GM19043 (cell line): ENCODE results near the gene RND2.
"Not testable (repeated sequence)": the region's sequence is repeated elsewhere in the genome, so short reads cannot be mapped to it uniquely, and the experiment has no call there.

Source experiments
- ATAC-seq: cut with Tn5 transposase; IDR thresholded peaks from one replicate; pipeline ENCODE4 v1.9.1; 2021; ENCODE audit warnings: low read depth; ENCODE audit not compliant: unreplicated experiment

Gene RND2

DNA sequence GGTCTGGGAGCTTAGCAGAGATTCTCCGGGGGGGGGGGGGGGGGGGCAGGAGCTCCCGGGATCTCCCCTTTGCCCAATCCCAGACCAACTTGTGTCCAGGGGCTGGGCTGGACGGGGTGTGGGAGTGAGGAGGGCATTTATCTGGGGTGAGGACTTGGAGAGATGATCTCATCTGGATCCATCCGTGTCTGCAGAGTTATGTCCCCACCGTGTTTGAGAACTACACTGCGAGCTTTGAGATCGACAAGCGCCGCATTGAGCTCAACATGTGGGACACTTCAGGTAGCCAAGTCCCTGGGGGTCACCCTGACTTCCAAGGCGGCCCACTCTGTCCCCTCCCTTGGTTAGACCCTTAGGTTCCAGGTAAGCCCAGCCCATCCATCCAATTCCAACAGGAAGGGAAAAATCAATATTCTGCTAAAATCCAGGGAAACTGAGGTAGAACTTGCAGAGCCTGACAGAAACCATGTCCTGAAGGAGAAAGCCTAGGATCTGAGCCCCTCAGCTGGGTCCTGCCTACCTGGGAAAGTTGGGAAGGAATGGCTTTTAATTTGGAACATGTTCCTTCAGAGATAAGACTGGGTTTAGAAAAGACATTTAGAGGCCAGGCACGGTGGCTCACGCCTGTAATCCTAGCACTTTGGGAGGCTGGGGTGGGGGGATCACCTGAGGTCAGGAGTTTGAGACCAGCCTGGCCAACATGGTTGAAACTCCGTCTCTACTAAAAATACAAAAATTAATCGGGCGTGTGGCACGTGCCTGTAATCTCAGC is 921 bp downstream of the RND2 start:
- ATAC-seq = no peak

DNA sequence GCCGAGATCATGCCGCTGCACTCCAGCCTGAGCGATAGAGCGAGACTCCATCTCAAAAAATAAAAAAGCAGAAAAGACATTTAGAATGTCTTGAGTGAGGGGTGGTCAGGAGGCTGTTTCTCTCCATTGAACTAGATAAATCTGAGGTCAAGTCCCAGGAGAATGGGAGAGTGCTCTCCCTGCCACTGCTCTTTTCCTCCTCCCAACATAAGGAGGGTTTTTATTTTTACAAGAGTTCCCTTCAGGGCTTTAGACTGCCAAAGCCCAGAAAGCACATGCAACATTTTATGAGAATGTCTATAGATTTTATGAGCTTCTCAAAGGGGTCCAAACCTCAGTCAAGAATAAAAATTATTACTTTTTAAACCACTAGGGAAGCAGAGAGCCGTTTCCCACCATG is 1.6 kb downstream of the RND2 start:
- no peak for ATAC-seq

DNA sequence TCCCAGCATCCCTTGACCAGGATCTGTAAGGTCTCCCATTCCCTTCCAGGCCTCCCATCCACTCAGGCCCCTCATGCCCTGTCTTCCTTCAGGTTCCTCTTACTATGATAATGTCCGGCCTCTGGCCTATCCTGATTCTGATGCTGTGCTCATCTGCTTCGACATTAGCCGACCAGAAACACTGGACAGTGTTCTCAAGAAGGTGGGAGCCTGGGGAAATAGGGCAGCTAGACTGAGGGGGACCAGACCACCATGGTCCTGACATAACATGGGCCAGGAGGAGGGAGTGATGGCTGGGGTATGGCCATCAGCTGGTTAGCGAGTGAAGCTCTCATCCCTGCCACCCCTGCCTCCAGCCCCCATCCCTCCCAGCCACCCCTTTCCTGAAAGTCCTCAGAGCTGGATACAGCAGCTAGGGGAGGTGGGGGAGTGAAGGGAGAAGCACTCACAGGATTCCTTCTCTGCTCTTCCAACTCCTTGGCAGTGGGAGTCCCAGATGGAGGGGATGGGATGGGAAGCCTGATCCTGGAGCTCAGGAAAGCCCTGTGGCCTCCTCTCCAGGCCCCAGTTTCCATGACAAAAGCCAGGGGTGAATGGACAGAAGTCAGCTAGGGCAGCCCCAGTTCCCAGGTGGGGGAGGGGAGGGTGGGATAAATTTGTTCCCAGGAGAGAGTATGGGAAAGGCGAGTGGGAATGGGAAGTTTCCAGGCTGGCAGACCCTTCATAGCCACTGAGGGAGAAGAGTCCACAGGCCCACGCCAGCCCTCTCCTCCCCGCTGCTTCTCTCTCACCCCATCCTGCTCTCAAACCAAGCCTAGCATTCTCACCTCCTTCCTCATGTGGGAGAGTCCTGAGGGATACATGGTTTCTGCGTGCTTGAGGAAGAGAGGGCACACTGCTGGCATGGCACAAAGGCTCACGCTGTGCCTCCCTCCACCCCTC is 2.3 kb downstream of the RND2 start:
- ATAC-seq = no peak

DNA sequence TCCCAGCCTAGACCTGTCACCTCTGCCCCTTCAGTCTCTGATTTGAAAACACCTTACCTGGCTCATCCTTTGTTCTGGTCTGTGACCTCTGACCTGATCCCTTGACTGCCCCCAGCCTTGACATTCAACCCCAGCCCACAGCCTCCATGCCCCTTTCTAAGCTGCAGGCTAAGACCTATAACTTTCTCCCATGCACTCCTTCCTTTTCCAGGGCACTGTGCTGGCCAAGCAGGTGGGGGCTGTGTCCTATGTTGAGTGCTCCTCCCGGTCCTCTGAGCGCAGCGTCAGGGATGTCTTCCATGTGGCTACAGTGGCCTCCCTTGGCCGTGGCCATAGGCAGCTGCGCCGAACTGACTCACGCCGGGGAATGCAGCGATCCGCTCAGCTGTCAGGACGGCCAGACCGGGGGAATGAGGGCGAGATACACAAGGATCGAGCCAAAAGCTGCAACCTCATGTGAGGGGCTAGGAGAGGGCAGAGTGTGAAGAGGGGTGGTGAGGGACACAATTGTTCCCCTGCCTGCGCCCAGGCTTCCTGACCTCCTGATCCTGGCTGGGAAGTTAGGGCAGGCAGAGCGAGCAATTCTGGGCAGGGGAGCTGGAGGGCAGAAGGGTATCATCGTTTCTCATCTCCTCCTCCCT is 3.3 kb downstream of the RND2 start:
- no peak for ATAC-seq

DNA sequence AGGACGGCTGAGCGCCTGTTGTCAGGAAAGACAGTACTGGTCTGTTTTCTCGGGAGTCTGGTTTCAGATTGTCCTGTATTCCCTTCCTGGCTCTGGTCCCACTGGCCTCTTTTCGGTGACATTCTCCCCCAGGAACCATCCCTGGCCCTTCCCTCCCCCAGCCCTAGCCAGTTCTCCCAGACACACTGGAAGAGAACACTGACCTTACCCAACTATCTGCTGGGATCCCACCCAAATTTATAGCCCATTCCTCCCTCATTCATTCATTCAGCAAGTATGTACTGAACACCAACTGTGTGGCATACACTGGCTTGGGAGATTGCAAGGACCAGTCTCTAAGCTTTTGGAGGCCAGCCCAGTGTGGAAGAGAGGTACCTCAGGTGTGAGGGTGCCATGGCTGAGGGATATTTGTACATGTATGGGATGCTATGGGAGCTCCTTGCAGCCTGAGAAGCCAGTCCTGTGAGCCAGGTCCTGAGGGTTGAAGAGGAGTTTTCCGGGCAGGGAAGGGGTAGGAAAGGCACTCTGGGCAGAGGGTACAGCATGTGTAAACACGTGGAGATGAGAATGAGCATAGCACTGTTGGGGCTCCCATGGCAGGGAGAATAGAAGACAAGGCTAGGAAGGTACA is 5.2 kb downstream of the RND2 start:
- ATAC-seq = no peak

DNA sequence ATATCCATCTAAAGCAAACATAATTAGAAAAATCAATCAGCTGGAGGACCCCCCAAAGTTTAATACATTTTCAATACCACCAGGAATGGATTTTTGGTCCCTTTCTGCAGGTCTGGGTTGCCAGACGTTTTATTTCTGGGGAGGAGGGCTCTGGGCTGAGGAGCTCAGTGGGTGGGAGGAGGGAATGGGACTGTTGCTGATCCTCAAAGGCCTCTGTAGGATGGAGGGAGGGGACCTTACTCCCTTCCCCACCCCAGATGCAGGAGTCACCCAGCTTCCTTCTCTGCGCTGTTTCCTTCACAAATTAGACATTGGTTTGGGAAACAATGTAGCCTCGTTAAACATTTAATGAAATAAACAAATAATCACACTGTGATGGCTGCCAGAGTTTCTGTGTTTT is 6.6 kb downstream of the RND2 start:
- no peak for ATAC-seq

DNA sequence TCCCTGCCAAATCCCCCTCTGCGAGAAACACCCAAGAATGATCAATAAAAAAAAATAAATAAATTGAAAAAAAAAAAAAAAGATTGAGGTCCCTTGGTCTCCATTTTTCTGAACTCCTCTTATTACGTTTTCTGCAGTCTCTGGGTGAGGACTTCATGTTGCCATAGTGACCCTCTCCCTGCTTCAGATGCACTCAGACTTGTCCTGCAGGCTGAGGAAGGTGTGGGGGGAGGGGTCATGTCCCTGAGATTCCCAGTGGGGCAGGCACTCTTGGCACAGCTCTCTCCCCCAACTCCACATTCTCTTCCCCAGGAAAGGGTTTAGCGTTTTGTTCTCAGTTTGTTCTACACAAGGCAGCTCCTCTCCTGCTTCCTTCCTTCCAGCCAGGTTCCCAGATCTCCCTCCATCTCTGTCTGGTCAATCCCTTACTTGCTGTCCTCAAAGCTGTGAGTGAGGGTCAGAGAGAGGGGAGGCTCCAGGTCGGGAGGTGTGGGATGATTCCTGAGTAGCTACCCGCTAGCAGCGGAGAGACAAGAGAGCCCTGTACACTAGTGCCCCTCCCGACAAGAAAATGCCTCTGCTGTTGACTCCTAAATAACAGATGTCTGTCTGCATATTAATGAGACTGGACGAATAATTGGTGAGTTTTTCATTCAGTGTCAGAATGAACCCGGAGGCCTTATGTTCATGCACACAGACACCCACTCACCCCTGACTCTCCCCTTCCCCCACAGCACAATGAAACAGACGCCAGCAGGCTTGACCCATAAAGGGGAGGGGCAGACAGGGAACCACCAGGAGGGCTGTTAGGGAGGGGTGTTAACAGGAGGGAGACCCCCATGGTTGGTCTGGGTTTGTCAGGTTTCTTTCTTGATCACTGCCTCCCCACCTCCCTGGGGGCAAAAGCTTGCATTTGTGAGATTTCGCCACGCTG is 9.2 kb downstream of the RND2 start:
- ATAC-seq = no peak

DNA sequence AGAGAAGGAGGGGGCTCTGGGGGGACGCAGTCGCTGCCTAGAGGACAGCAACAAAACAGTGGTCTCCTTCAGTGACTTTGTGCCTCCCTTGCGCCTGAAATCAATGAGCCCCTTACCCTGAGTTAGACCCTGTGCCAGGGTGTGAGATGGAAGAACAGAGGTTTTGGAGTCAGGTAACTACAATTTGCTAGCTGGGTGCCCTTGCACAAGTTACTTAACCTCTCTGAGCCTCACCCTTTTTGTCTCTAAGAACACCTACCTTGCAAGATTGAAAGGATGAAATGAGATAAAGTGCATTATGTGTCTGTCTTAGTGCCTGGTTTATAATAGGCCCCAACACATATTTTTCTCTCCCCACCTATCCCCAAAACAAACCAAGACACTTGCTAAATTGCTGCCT is 9.9 kb downstream of the RND2 start:
- ATAC-seq = no peak

DNA sequence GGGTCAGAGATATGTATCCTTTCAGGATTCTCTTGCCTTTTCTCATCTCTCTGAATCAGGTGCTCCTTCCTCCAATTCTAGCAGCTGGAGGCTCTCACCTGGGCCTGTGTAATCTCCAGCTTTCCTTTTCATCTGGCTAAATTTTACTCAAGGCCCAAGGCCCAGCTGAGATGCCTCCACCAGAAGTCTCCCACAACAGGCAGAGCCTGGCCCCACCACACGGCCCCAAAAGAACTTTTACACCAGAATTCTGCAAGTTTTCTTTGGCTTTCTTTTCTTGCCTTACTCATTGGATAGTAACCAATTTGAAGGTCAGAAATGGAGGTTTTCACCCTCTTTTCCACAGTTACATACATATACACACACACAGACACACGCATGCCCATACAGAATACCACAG is 14.6 kb downstream of the RND2 start:
- no peak for ATAC-seq

DNA sequence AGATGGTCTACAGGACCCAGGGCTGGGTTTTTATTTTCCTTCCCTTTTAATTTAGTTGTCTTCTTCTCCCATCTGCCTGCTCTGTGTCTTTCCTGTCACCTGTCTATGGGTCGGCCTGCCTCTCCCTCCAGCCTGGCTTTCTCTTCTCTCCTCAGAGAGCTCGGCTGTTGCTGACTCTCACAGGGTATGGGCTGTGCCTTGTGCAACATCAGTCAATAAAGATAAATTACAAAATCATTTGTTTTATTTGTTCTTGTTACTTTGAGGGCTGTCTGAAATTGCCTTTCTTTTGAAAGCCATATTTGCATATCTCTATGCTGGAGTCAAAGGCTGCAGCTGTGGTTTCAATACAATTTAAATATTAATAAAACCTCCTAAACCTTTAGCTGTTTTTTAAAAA is 15.6 kb downstream of the RND2 start:
- no peak for ATAC-seq

DNA sequence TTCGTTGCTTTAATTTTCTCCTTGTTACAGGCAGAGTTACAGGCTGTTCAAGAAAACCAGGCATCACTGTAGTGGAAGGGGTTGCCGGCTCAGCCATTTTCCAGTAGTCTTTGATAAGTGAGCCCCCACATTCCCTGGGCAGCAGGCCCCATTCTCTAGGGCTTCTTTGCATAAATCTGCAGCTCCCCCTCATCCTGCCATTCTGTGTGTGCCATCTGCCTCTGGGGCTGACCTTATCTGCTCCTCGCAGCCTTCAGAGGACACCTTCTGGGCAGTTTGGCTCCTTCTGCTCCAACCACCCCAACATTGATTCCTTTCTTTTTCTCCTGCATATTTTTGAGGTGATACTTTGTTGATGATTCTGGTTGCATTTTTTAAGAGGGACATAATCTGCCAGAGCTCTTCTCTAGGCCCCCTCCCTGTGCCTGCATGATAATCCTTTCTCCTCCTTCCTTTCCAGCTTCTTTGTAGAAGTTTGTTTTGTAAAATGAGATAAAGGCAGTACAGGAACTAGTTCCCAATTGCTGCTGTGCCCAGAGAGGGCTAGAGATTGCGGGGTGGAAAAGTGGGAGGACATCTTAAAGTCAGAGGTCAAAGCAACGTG is 17.1 kb downstream of the RND2 start:
- ATAC-seq = no peak

DNA sequence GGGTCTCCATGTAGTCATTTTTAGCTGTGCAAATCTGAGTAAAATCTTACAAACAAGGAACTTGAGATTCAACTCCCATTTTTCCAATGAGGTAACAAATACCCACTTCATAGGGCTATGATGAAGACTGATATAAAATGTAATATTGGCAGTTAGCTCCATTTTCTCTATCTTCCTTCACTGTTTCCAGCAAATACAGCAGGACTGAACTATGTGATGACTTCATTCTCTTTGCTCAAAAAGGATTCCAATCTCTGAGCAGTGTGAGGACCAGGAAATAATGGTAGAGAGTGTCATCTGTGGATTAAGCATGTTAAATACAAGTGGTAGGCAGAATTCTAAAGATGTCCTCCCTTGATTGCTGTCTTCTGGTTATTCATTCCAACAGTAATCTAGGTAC is 18.3 kb downstream of the RND2 start:
- ATAC-seq = no peak

DNA sequence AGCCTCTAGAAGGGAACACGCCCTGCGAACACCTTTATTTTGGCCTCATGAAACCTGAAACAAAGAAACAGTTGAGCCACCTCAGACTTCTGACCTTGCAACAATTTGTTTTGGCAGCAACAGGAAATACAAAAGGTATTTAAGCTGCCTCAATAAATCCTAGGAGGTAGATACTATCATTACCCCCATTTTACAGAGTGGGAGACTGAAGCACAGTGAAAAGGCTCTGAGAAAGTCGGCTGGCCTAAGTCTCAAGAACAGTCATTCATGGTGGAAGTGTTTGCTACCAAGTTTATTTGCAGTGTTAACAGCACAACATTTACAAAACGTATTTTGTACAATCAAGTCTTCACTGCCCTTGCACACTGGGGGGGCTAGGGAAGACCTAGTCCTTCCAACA is 19.0 kb downstream of the RND2 start:
- no peak for ATAC-seq

DNA sequence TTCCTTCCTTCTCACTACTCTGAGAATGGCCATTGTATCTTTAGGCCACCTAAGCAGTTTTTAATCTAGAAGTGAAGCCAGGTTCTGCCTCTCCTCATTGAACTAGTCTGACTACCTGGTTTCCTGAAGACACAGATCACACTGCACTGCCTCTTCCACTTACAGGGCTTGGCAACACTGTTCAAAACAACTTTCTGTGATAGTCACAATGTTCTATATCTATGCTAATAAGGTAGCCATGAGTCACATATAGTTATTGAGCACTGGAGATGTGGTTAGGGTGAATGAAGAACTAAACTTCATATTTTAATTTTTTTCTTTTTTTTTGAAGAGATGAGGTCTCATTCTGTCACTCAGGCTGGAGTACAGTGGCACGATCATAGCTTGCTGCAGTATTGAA is 26.9 kb downstream of the RND2 start:
- no peak for ATAC-seq

DNA sequence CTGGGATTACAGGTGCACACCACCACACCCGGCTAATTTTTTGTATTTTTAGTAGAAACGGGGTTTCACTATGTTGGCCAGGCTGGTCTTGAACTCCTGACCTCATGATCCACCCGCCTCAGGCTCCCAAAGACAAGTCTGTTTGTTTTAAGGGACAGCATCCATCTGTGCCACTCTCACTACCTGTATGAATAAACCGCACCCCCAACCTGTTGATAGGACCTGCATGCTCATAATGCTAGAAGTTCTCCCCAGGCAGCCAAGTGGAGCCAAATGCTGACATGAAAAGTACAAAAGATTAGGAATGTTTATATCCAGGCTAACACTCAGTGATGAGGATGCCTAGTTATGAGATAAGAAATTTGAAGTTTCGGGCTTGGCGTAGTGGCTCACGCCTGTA is 28.0 kb downstream of the RND2 start:
- ATAC-seq = not testable (repeated sequence)

DNA sequence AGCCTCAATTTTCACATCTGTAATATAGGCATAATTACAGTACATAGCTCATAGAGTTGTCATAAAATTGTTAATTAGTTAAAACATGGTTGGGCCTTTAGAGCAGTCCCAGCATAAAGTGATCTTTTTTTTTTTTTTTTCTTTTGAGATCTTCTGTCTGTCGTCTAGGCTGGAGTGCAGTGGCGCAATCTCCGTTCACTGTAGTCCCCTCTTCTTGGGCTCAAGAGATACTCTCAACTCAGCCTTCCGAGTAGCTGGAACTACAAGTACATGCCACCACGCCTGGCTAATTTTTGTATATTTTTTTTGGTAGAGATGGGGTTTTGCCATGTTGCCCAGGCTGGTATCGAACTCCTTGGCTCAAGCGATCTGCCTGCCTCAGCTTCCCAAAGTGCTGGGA is 31.0 kb downstream of the RND2 start:
- ATAC-seq = no peak

DNA sequence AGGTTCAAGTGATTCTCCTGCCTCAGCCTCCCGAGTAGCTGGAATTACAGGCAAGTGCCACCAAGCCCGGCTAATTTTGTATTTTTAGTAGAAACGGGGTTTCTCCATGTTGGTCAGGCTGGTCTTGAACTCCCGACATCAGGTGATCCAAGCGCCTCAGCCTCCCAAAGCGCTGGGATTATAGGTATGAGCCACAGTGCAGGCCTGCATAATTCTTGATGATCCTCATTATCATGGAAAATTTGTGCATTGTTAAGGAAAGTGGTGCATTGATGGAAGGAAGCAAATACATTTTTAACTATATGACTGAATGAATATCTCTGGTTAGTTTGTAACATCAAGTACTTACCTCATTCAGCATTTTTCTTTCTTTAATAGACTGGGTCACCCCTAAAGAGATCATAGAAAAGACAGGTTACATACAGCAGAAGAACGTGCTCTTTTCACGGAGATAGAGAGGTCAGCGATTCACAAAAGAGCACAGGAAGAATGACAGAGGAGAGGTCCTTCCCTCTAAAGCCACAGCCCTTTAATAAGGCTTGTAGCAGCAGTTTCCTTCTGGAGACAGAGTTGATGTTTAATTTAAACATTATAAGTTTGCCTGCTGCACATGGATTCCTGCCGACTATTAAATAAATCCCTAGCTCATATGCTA is 38.1 kb downstream of the RND2 start:
- no peak for ATAC-seq

DNA sequence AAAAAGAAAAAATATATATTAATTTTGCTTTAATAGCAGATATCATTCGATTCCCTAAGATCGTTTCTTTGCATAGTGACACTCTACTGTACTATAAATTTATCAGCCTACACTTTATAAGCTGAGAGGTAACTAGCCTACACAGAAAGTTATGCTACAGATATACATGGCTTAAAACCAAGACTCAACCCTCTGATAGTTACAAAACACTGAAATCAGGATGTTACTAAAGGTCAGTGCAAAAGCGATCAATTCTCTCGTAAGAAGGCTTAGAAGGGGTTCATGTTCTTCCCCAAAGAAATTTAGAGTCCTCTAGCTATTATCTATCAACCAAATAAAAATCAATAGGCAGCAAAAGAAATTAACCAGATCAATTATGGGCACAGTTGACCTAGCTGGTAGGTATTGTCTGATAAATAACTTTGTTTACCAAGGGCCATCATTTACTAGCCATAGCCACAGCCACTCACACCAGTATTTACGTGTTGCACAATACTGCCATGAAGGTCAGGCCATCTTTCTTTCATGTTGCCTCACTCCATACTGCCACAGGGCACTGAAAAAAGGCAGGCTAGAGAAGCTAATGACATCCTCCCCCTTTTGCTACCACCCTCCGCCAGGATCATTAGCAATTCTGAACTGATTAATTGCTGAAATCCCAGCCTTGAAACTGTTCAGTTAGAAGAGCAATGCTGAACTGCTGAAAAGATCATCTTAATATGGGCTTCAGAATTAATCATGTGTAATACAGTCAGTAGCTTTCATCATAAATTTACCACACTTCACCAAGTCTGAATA is 43.7 kb downstream of the RND2 start:
- ATAC-seq = no peak
